ENCODE measurements around the gene ZNF184. TPM values are rescaled to one million over a fixed set of nuclear protein-coding genes. Genes with fewer than 3 reads are reported as not detected.
"Not testable (repeated sequence)": the region's sequence is repeated elsewhere in the genome, so short reads cannot be mapped to it uniquely, and the experiment has no call there.

Gene ZNF184
- total RNA-seq, 2 experiments from 2014 or later, result 17.7 to 20.6 TPM

- Histone ChIP-seq H3K9me3 (ENCODE audit: low read length) (no peaks in the 10 kb centered on the region), H3K4me2 (ENCODE audit: low read length) (no peak overlapping the region), H3K36me3 (ENCODE audit: insufficient read depth, low read length) (no peaks in the 10 kb centered on the region), H3K4me3 (ENCODE audit: low read depth, low read length, poor library complexity, severe bottlenecking) (no peak overlapping the region), H3K79me2 (ENCODE audit: insufficient read depth, low read depth, low read length) (no peaks in the 10 kb centered on the region), H2AFZ (ENCODE audit: low read length) (no peak overlapping the region), H3K27ac (ENCODE audit: low read depth, low read length, poor library complexity, severe bottlenecking) (no peak overlapping the region), H4K20me1 (ENCODE audit: insufficient read depth, low read length) (no peaks in the 10 kb centered on the region), H3K9me2 (ENCODE audit: insufficient read depth, low read length) (no peaks in the 10 kb centered on the region), H3K4me1 (ENCODE audit: insufficient read depth, low read length, poor library complexity, severe bottlenecking) (no peaks in the 10 kb centered on the region)
- no peak for DNase-seq (ENCODE audit: low spot score)
- CTCF ChIA-PET (ENCODE audit: unreplicated experiment), result no interaction called here
- TF ChIP-seq CTCF (conservative IDR thresholded peaks at IDR 0.05; ENCODE audit: low read length) (no peak), EZH2phosphoT487 (IDR thresholded peaks at IDR 0.05; ENCODE audit: borderline replicate concordance, low read depth, low read length) (no peak)
- intact Hi-C loops (cut with micrococcal nuclease; ENCODE audit: unreplicated experiment), result no loop called here
- no TSS peak for BruUV-seq (replicated peaks)
- POLR2A ChIA-PET, result interaction anchor here (0.6 kb wide), 1 partner anchor 1582 kb away, joined by 4 read pairs; no protein-coding TSS in a partner anchor
Measured at GRCh38 chr6:27426045-27426620, 46.8 kb downstream of the ZNF184 start.

GRCh38 chr6:27424851-27425250 is 48.1 kb downstream of the ZNF184 start:
- H3K4me3 ChIP-seq (ENCODE audit: low read depth, low read length, poor library complexity, severe bottlenecking); H4K20me1 ChIP-seq (ENCODE audit: insufficient read depth, low read length); DNase-seq (ENCODE audit: low spot score); H3K36me3 ChIP-seq (ENCODE audit: insufficient read depth, low read length); H3K4me2 ChIP-seq (ENCODE audit: low read length); H2AFZ ChIP-seq (ENCODE audit: low read length); CTCF ChIA-PET (ENCODE audit: unreplicated experiment); intact Hi-C loops (cut with micrococcal nuclease; ENCODE audit: unreplicated experiment); H3K4me1 ChIP-seq (ENCODE audit: insufficient read depth, low read length, poor library complexity, severe bottlenecking); H3K27ac ChIP-seq (ENCODE audit: low read depth, low read length, poor library complexity, severe bottlenecking); H3K9me2 ChIP-seq (ENCODE audit: insufficient read depth, low read length); POLR2A ChIA-PET; BruUV-seq (replicated peaks); H3K9me3 ChIP-seq (ENCODE audit: low read length); H3K79me2 ChIP-seq (ENCODE audit: insufficient read depth, low read depth, low read length): not testable (repeated sequence)

- Histone ChIP-seq H3K9me2 (ENCODE audit: insufficient read depth, low read length) (no peaks in the 10 kb centered on the region), H3K79me2 (ENCODE audit: insufficient read depth, low read depth, low read length) (no peaks in the 10 kb centered on the region), H3K4me2 (ENCODE audit: low read length) (no peak overlapping the region), H3K9me3 (ENCODE audit: low read length) (no peaks in the 10 kb centered on the region), H3K36me3 (ENCODE audit: insufficient read depth, low read length) (no peaks in the 10 kb centered on the region), H3K4me3 (ENCODE audit: low read depth, low read length, poor library complexity, severe bottlenecking) (no peak overlapping the region), H2AFZ (ENCODE audit: low read length) (no peak overlapping the region), H3K4me1 (ENCODE audit: insufficient read depth, low read length, poor library complexity, severe bottlenecking) (no peaks in the 10 kb centered on the region), H3K27ac (ENCODE audit: low read depth, low read length, poor library complexity, severe bottlenecking) (no peak overlapping the region), H4K20me1 (ENCODE audit: insufficient read depth, low read length) (no peaks in the 10 kb centered on the region)
- TF ChIP-seq EZH2phosphoT487 (IDR thresholded peaks at IDR 0.05; ENCODE audit: borderline replicate concordance, low read depth, low read length) (no peak), CTCF (conservative IDR thresholded peaks at IDR 0.05; ENCODE audit: low read length) (no peak)
- no peak for DNase-seq (ENCODE audit: low spot score)
- CTCF ChIA-PET (ENCODE audit: unreplicated experiment), result no interaction called here
- no TSS peak for BruUV-seq (replicated peaks)
- POLR2A ChIA-PET, result interaction anchor here (0.5 kb wide), 1 partner anchor 275 kb away, joined by 3 read pairs; no protein-coding TSS in a partner anchor
- intact Hi-C loops (cut with micrococcal nuclease; ENCODE audit: unreplicated experiment), result no loop called here
Measured at GRCh38 chr6:27422651-27423332, 50.1 kb downstream of the ZNF184 start.

Data from OCI-LY7 (cell line).